IPS-NIHi11 (cell line): ENCODE measurements around the gene HOXD12.

ENCODE experiments used
- DNase-seq: peaks from one replicate; pipeline ENCODE4 v3.0.0; 2012; ENCODE audit warnings: mixed read lengths, low spot score

Gene HOXD12, protein sequence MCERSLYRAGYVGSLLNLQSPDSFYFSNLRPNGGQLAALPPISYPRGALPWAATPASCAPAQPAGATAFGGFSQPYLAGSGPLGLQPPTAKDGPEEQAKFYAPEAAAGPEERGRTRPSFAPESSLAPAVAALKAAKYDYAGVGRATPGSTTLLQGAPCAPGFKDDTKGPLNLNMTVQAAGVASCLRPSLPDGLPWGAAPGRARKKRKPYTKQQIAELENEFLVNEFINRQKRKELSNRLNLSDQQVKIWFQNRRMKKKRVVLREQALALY

DNA sequence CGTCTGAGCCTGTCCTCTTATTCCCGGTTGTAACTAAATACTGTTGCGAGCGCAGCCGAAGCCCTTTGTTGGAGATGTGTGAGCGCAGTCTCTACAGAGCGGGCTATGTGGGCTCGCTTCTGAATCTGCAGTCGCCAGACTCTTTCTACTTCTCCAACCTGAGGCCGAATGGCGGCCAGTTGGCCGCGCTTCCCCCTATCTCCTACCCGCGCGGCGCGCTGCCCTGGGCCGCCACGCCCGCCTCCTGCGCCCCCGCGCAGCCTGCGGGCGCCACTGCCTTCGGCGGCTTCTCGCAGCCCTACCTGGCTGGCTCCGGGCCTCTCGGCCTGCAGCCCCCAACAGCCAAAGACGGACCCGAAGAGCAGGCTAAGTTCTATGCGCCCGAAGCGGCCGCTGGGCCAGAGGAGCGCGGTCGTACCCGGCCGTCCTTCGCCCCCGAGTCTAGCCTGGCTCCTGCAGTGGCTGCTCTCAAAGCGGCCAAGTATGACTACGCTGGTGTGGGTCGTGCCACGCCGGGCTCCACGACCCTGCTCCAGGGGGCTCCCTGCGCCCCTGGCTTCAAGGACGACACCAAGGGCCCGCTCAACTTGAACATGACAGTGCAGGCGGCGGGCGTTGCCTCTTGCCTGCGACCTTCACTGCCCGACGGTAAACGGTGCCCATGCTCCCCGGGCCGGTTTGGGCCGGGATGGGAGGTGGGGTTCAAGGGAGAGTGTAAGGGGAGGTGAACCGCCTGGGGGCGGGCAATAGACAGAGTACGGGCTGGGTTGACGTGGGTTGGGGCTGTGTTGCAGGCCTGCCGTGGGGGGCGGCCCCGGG, at the start of gene HOXD12:
HOXD12 (plus strand) TSS at position 68 of the 819 bp plus-strand sequence; CDS start at position 75, 7 bp downstream.
- no peak for DNase-seq

- DNase-seq: no peak
Measured at GRCh38 chr2:176056406-176056805, 43.2 kb upstream of the HOXD12 start.

- no peak for DNase-seq
Measured at GRCh38 chr2:176063958-176064357, 35.6 kb upstream of the HOXD12 start.

- peak; percentile 32 for DNase-seq
Measured at GRCh38 chr2:176066645-176067588, 32.7 kb upstream of the HOXD12 start.

GRCh38 chr2:176067589-176068418, 31.8 kb upstream of the HOXD12 start:
- no peak for DNase-seq

GRCh38 chr2:176068419-176068832, 31.2 kb upstream of the HOXD12 start:
- DNase-seq: no peak

DNA sequence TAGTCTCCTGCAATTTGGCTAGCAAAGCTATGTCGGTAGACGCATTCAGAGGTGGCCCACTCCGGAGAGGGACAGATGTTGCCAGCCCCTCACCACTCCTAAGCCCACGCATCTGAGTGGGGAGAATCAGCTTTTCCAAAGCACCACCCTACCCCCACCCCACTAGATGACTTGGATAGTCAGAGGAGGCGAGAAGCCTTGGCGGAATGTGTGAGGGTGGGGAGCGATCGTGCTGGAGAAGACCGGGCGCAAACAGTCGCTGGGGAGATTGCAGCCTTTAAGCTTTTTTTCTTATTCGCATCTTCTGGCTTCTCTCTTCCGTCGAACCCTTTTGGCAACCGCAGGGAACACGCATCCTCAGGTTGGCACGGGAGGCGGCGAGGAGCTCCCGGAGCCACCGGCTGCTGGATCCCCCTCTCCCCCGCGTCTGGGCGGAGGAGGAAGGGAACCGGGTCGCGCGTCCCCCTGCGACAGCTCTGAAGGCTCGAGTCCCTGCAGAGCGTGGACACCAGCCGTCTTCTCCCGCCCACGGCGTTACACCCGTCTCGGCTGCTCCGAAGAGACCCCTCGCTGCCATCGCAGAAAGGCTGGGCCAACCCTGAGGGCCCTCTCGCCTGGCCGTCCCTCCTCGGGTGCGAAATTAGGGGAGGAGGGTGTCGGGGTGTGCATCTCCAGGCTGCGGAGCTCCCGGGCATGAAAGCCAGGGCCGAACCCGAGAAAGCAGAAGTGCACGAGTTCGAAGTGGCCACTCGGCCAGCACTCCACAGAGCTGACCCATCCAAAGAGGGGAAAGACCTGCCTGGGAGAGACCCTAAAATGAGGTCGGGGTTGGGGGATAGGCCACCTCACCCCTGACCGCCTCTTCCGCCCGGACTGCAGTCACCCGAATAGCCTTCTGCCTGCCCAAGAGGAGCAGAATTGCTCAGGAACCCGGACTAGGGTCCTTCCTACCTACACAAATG, 28.0 kb upstream of the HOXD12 start:
- no peak for DNase-seq

DNA sequence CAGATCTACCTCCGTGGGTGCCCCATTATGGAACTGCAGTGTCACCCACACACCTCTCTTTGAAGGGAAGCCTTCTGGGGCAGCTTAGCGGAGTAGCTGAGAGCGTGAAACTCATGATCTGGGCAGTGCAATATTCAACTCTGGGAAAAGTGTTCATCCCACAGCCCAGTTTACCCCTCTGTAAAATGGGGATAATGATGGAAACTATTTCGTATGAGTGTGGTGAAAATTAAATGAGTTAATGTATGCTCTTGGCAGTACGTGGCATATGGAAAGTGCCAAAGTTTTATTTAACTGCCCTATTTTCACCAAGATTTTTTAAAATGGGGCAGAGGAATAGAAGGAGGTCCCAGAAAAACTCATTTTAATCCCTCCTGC, 27.3 kb upstream of the HOXD12 start:
- no peak for DNase-seq

DNA sequence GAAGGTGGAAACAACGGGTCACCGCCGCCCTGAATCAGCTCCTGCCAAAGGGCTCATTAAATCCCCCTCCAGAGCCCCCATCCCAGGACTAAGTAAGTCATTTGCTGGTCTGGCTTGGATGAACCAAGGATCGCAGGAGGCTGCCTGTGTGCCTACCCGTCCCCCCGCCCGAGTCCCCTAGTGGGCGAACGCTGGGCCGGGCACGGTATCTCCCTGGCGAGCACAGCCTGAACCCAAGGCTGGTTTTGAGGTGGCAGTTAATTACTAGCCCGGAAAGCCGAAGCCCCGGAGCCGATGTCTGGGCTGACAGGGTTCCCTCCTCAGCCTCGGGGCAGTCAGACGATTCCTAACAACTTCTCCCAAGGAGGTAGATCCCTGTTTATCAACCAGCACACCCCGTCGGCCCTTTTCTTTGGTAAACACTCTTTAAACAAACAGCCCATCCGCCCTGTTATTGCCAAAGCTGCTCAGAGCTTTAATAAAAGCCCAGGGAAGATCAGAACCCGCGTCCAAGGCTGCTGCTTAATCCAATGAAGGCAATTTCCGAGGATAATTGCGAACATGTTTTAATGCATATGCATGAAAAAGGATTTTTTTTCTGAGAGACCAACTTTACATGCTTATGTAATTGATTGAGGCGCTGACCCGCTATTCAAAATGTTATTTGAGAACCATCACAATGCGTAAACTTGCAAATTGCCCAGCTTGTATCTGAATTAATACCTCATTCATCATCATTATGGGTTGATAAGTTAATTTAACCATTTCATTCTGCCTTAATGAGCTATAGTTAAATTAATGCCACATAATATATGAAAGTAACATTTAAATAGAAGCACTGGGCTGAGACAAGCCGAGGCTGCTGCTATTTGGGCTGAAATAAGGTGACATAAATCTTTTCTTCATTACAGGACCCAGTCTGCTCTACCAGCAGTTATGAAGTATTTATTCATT, 26.4 kb upstream of the HOXD12 start:
- no peak for DNase-seq

DNA sequence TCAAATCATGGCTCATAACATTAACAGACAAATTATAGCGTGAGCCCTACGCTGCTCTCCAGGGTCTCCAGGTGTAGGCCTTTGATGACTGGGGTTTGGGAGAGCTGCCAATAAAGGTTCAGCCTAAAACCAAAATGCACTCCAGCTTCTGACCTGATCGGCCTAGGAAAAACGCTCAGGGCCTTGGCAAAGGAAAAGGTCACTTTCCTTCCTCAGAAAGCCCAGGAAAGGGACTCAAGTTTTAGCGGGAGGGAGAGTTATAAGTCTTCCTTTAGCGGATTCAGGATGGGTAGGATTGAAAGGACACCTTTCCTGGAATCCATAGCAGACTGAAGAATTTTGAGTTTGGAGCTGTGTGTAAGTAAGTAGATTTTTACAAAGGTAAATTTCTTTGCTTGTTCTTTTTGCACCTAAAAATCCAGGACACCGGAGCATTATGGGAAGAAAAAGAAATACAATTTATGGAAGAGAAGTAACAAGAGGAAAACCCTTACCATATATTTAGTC, 24.6 kb upstream of the HOXD12 start:
- DNase-seq: no peak

DNA sequence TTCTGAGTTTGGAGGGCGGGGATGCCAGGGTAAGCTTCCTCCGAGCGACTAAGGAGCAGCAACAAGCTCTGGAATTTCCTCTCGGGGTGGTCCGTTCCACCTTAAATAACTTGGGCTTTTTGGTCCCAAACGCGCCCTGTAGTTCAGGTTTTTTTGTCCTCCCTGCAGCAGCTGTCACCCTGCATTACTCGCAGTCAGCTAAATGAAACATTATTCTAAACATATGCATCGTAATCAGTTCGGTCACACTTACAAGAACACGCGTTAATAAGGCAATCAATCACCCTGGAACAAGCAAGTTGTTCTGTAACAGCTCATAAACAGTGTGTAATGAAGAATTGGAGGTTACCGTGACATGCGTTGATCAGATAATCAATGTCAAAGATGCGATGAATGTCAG, 24.1 kb upstream of the HOXD12 start:
- DNase-seq: no peak

GRCh38 chr2:176076063-176076462, 23.5 kb upstream of the HOXD12 start:
- DNase-seq: no peak

- no peak for DNase-seq
Measured at GRCh38 chr2:176076796-176077195, 22.8 kb upstream of the HOXD12 start.

- no peak for DNase-seq
Measured at GRCh38 chr2:176078541-176079284, 20.9 kb upstream of the HOXD12 start.

DNA sequence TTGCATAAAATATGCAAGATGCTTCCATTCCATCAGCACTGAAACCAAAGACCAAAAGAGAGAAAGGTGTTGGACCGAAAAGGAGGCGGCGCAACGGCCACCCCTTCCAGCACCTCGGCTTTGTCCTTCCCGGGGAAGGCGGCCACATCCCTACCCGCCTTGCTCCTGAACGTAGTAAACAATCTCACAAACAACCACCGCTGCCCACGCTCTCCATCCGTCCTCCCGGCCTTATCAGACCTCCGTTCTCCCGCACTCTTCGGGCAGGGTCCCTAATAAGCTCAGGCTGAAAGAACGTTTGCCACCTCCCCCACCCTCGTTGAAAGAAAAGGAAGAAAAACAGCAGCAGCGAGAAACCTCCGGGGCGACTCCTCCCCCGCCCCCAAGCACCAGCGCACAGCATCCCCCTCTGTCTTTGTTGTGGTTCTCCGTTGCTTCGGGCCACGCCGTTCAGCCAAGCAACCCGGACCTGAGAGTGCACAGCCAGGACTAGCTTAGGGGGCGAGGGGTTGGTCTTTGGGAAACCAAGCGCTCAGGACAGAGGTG, 20.2 kb upstream of the HOXD12 start:
- no peak for DNase-seq

DNA sequence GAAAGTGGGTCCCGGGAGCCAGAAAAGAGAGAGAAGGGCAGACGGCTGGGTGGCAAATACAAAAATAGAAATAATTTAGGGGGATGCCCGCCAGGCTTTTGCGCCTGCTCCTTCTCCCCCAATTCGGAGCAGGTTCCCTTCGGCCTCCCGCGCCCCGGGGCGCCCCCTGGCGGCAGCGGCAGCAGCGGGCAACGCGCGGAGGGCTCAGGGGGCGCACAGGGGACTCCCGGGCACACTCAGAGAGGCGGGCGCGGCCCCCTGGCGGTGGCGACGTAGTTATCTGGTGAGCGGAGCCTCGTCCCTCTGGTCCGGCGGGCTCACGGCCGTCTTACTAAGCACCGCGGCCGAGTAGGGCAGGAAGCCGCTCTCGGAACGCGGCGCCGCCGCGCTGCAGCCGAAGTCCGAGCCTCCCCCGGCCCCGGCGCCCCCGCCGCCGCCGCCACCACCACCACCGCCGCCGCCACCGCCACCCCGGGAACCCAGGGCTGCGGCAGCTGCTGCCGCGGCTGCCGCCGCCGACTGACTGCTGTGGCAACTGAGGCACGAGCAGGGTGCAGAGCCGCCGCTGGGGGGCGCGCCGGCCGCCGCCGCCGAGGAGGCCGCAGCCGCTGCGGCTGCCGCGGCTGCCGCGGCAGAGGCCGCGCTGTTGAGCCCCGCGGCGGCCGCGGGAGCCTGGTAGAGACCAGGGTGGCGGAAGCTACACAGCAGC, 19.6 kb upstream of the HOXD12 start:
- DNase-seq: peak; percentile 86
